ENCODE results near the gene OR1B1. TPM values are rescaled to one million over a fixed set of nuclear protein-coding genes. Genes with fewer than 3 reads are reported as not detected.
"Not testable (repeated sequence)": the region's sequence is repeated elsewhere in the genome, so short reads cannot be mapped to it uniquely, and the experiment has no call there.

OR1B1 gene
- total RNA-seq, 4 donors from 2014 or later = 3.0 TPM; not detected in 3

GRCh38 chr9:122606587-122606986 lies 50.8 kb downstream of the OR1B1 start:
- H3K36me3 ChIP-seq = no peaks in the 10 kb centered on the region
- 91 to 100% methylated on average over 1 of the region's 1 CpG for WGBS, 2 donors
- no peak overlapping the region for H3K27ac ChIP-seq
- DNase-seq (ENCODE audit: low spot score in 2 of 2) = no peak
- no peak for TF ChIP-seq EP300 (IDR thresholded peaks at IDR 0.05)
- TF ChIP-seq, protein P1, sequence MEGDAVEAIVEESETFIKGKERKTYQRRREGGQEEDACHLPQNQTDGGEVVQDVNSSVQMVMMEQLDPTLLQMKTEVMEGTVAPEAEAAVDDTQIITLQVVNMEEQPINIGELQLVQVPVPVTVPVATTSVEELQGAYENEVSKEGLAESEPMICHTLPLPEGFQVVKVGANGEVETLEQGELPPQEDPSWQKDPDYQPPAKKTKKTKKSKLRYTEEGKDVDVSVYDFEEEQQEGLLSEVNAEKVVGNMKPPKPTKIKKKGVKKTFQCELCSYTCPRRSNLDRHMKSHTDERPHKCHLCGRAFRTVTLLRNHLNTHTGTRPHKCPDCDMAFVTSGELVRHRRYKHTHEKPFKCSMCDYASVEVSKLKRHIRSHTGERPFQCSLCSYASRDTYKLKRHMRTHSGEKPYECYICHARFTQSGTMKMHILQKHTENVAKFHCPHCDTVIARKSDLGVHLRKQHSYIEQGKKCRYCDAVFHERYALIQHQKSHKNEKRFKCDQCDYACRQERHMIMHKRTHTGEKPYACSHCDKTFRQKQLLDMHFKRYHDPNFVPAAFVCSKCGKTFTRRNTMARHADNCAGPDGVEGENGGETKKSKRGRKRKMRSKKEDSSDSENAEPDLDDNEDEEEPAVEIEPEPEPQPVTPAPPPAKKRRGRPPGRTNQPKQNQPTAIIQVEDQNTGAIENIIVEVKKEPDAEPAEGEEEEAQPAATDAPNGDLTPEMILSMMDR (IDR thresholded peaks at IDR 0.05) = no peak
- TF ChIP-seq POLR2A (IDR thresholded peaks at IDR 0.05) = no peak
- peaks cover 0 to 15% (median 0%) of the 10 kb centered on the region in 4 donors for H3K9me3 ChIP-seq
- H3K4me3 ChIP-seq = no peak overlapping the region
- H3K4me1 ChIP-seq = no peaks in the 10 kb centered on the region
- H3K27me3 ChIP-seq = no peaks in the 10 kb centered on the region

- Histone ChIP-seq H3K27ac (no peak overlapping the region), H3K36me3 (no peaks in the 10 kb centered on the region), H3K4me3 (no peak overlapping the region), H3K27me3 (no peaks in the 10 kb centered on the region), H3K4me1 (no peaks in the 10 kb centered on the region), H3K9me3 (peaks cover 0 to 20% (median 3%) of the 10 kb centered on the region in 4 donors)
- 47 to 48% methylated on average over 1 of the region's 1 CpG for WGBS, 2 donors
- DNase-seq (ENCODE audit: low spot score in 2 of 2) = no peak
- TF ChIP-seq EP300 (IDR thresholded peaks at IDR 0.05) (no peak), POLR2A (IDR thresholded peaks at IDR 0.05) (no peak)
- TF ChIP-seq, protein P1 (IDR thresholded peaks at IDR 0.05) = no peak
These were observed 51.7 kb downstream of the OR1B1 start for GRCh38 chr9:122605691-122606090.

DNA sequence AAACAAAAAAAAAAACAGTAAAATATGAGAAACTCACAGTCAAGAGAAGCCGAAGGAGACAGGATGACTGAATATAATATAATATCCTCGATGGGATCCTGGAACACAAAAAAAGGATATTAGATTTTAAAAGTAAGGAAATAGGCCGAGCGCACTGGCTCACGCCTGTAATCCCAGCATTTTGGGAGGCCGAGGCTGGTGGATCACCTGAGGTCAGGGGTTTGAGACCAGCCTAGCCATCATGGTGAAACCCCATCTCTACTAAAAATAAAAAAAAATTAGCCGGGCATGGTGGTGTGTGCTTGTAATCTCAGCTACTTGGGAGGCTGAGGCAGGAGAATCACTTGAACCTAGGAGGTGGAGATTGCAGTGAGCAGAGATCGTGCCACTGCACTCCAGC lies 74.1 kb downstream of the OR1B1 start, which contains the start of gene OR1L8:
OR1L8 (minus strand) TSS at position 101 of the 400 bp plus-strand sequence. CDS start 14,907 bp downstream, outside the sequence.
- not testable (repeated sequence) for H3K4me1 ChIP-seq; H3K27me3 ChIP-seq; H3K4me3 ChIP-seq; DNase-seq (ENCODE audit: low spot score in 2 of 2); H3K36me3 ChIP-seq; H3K9me3 ChIP-seq; H3K27ac ChIP-seq
- WGBS, 2 donors = 87 to 88% methylated on average over 8 of the region's 8 CpGs

- Histone ChIP-seq H3K27me3 (no peaks in the 10 kb centered on the region), H3K27ac (no peak overlapping the region), H3K4me3 (no peak overlapping the region), H3K4me1 (no peaks in the 10 kb centered on the region), H3K36me3 (peaks cover 0 to 17% (median 0%) of the 10 kb centered on the region in 3 donors), H3K9me3 (no peaks in the 10 kb centered on the region)
- WGBS, 2 donors = 78 to 87% methylated on average over 3 of the region's 3 CpGs
- TF ChIP-seq POLR2A (IDR thresholded peaks at IDR 0.05) = no peak
- TF ChIP-seq, protein P1 (IDR thresholded peaks at IDR 0.05) = no peak
- no peak for TF ChIP-seq EP300 (IDR thresholded peaks at IDR 0.05)
- no peak for DNase-seq (ENCODE audit: low spot score in 2 of 2)
These were observed 77.1 kb downstream of the OR1B1 start for GRCh38 chr9:122580360-122580759.

DNA sequence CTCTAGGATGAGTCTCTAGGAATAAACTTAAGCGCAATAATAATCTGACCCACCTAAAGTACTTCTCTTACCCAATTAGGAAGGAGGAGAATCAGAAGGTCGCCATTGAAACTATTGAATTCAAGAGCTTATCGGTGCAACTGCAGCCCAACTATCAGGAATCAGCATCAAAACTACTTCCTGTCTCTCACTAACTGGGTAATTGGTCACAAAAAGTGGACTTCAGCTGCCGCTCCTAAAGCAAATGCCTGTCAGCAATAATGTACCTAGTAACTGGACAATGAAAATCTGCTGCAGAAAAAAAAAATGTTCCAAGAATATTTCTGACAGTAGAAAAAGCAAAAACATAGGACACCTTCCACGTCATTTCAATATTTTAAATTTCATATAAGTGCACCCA lies 77.6 kb downstream of the OR1B1 start:
- no peak for DNase-seq (ENCODE audit: low spot score in 2 of 2)
- TF ChIP-seq POLR2A (IDR thresholded peaks at IDR 0.05) (no peak), EP300 (IDR thresholded peaks at IDR 0.05) (no peak)
- TF ChIP-seq, protein P1 (IDR thresholded peaks at IDR 0.05) = no peak
- Histone ChIP-seq H3K9me3 (no peaks in the 10 kb centered on the region), H3K4me1 (no peaks in the 10 kb centered on the region), H3K36me3 (peaks cover 0 to 17% (median 0%) of the 10 kb centered on the region in 3 donors), H3K4me3 (no peak overlapping the region), H3K27me3 (no peaks in the 10 kb centered on the region), H3K27ac (no peak overlapping the region)
- 78 to 82% methylated on average over 5 of the region's 5 CpGs for WGBS, 2 donors

Other genes starting within 250 kb of the OR1B1 start
- not detected for gene OR1J1, start 179.7 kb downstream of the OR1B1 start, total RNA-seq
- not detected for gene OR1J2, start 146.8 kb downstream of the OR1B1 start, total RNA-seq
- not detected for gene OR1J4, start 138.5 kb downstream of the OR1B1 start, total RNA-seq
- not detected for gene OR1N1, start 130.3 kb downstream of the OR1B1 start, total RNA-seq
- gene OR1N2, start 104.5 kb downstream of the OR1B1 start, total RNA-seq = not detected
- gene OR1L8, start 74.2 kb downstream of the OR1B1 start, total RNA-seq = 1 to 10 TPM in 1 of 4 donors, under 1 TPM in 3; 0.39 to 1.5 (median 0.64) TPM
- 1 to 10 TPM in 1 of 4 donors, not detected in 3; 1.8 TPM for gene OR1Q1, start 42.9 kb downstream of the OR1B1 start, total RNA-seq
- not detected for gene OR1L1, start 4.1 kb upstream of the OR1B1 start, total RNA-seq
- gene OR1L3, start 17.5 kb upstream of the OR1B1 start, total RNA-seq = not detected
- not detected for gene OR1L4, start 66.4 kb upstream of the OR1B1 start, total RNA-seq
- not detected for gene OR1L6, start 84.7 kb upstream of the OR1B1 start, total RNA-seq
- gene OR5C1, start 131.3 kb upstream of the OR1B1 start, total RNA-seq = not detected
- not detected for gene OR1K1, start 142.5 kb upstream of the OR1B1 start, total RNA-seq
- gene PDCL, start 171.0 kb upstream of the OR1B1 start, total RNA-seq = 10 to 100 TPM; 18.3 to 23.7 (median 21.4) TPM
- 10 to 100 TPM; 38.4 to 68.2 (median 41.9) TPM for gene RC3H2, start 247.7 kb upstream of the OR1B1 start, total RNA-seq

Measured in tibial nerve (tissue), 4 donors.